Mucosa of rectum (tissue), 2 donors: ENCODE results near the gene MUC4.

Experiments used
- H3K27ac ChIP-seq, 2 donors: one replicate each; pipeline ENCODE4 v1.7.0; 2013; ENCODE audit warnings: inconsistent platforms in 2 of 2, low read depth in 2 of 2, low read length in 2 of 2
- H3K27me3 ChIP-seq, 2 donors: one replicate each; pipeline ENCODE4 v1.7.0; 2013; ENCODE audit warnings: low read length in 2 of 2; ENCODE audit not compliant: control insufficient read depth in 2 of 2, insufficient read depth in 2 of 2
- H3K36me3 ChIP-seq, 2 donors: one replicate each; pipeline ENCODE4 v1.7.0; 2013; ENCODE audit warnings: low read length in 2 of 2; ENCODE audit not compliant: control insufficient read depth in 2 of 2, insufficient read depth in 2 of 2
- H3K4me1 ChIP-seq, 2 donors: one replicate each; pipeline ENCODE4 v1.7.0; 2013; ENCODE audit warnings: low read length in 2 of 2, mild to moderate bottlenecking in 1 of 2; ENCODE audit not compliant: control insufficient read depth in 2 of 2, insufficient read depth in 2 of 2
- H3K4me3 ChIP-seq, 2 donors: one replicate each; pipeline ENCODE4 v1.7.0; 2013; ENCODE audit warnings: low read length in 2 of 2
- H3K9ac ChIP-seq, 2 donors: one replicate each; pipeline ENCODE4 v1.7.0; 2013; ENCODE audit warnings: low read length in 2 of 2, low read depth in 1 of 2, mild to moderate bottlenecking in 1 of 2
- H3K9me3 ChIP-seq, 2 donors: one replicate each; pipeline ENCODE4 v1.7.0; 2013; ENCODE audit warnings: low read length in 2 of 2; ENCODE audit not compliant: control insufficient read depth in 2 of 2
- donor health status: healthy.
- donor health status: Normal muscosa, but diverticular disease.

The MUC4 gene

DNA sequence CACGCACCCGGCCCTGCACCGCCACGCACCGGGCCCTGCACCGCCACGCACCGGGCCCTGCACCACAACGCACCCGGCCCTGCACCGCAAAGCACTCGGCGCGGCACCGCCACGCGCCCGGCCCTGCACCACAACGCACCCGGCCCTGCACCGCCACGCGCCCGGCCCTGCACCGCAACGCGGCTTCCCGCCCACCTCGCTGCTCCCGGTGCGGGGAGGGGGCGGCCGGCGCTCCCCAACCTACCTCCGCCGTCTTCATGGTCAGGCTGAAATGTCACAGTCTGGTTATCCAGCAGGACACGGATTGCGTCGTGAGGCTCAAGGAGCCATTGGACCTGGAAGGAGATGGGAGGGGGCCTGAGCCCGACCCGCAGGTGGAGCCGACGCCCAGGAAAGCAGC, 49.1 kb downstream of the MUC4 start:
- no peaks in the 10 kb centered on the region for H3K9me3 ChIP-seq
- H3K27ac ChIP-seq, result no peak overlapping the region
- no peak overlapping the region for H3K9ac ChIP-seq
- H3K36me3 ChIP-seq, result peaks cover 21 to 57% of the 10 kb centered on the region in 2 donors
- peaks cover 0 to 3% of the 10 kb centered on the region in 2 donors for H3K27me3 ChIP-seq
- H3K4me3 ChIP-seq, result no peak overlapping the region
- no peaks in the 10 kb centered on the region for H3K4me1 ChIP-seq

DNA sequence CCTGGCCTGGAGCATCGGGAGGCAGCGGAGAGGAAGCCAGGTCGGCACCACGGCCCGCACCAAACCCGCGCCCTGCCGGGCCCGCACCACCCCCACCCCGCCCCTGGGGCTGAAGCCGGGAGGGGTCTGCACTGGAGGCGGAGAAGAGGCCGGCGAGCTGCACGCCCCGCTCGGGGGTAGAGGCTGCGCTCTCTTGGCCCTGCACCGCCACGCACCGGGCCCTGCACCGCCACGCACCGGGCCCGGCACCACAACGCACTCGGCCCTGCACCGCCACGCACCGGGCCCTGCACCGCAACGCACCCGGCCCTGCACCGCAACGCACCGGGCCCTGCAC, 49.5 kb downstream of the MUC4 start:
- no peak overlapping the region for H3K4me3 ChIP-seq
- H3K9ac ChIP-seq, result no peak overlapping the region
- no peaks in the 10 kb centered on the region for H3K4me1 ChIP-seq
- no peaks in the 10 kb centered on the region for H3K9me3 ChIP-seq
- peaks cover 21 to 59% of the 10 kb centered on the region in 2 donors for H3K36me3 ChIP-seq
- peaks cover 0 to 3% of the 10 kb centered on the region in 2 donors for H3K27me3 ChIP-seq
- H3K27ac ChIP-seq, result no peak overlapping the region

DNA sequence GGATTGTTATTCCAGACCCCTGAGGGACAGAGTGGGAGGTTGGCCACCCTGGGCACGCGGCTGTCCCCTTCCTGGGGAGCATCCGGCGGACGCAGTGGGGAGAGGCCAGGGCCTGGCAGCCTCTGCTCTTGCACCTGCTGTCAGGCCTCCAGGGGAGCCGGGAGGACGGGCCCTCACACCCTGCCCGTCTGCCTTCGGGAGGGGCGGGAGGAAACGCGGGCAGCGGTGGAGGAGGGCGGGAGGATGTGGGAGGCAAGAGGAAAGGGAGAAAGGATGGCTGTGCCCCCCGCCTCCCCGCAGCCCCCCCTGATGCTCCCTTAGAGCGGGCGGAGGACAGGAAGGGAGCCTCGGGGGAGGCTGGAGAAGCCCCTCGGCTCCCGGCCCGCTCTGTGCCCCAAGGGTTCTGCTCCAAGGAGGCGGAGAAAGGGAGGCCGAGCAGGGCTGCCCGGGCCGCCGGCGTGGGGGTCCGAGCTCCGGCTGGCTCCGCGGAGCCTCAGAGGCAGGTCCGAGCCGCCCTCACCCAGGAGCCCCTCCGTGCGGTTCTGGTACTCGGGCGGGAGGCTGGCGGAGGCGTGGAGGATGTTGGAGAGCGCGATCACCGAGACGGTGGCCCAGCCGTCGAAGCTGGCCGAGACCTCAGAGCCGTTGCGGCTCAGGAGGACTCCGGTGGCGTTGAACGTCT, 50.0 kb downstream of the MUC4 start:
- Histone ChIP-seq H3K9ac (no peak overlapping the region), H3K27me3 (peaks cover 0 to 3% of the 10 kb centered on the region in 2 donors), H3K36me3 (peaks cover 17 to 57% of the 10 kb centered on the region in 2 donors), H3K27ac (no peak overlapping the region), H3K4me1 (no peaks in the 10 kb centered on the region), H3K9me3 (no peaks in the 10 kb centered on the region), H3K4me3 (no peak overlapping the region)

DNA sequence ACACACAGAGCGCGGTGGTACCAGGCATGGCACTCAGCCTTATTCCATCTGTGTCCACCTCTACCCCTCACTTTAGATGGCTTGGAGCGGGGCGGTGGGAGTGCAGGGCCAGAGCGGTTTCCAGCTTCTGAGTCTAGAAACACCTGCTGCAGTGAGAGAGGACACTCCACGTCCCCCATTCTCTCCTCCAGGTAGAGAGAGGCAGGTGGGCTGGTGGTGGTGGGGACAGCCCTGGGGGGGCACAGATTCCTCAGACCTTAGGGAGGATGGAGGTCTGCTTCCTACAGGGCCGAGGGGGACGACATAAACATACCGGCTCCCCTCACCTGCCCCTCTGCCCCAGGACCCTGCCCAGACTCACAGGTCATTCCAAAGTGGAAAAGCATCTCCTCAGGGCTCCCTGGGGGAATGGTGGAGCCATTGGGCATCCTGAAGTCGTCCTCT, 50.6 kb downstream of the MUC4 start:
- H3K36me3 ChIP-seq, result peaks cover 16 to 53% of the 10 kb centered on the region in 2 donors
- H3K4me3 ChIP-seq, result no peak overlapping the region
- H3K9me3 ChIP-seq, result no peaks in the 10 kb centered on the region
- H3K4me1 ChIP-seq, result no peaks in the 10 kb centered on the region
- H3K27me3 ChIP-seq, result peaks cover 0 to 3% of the 10 kb centered on the region in 2 donors
- no peak overlapping the region for H3K9ac ChIP-seq
- no peak overlapping the region for H3K27ac ChIP-seq

DNA sequence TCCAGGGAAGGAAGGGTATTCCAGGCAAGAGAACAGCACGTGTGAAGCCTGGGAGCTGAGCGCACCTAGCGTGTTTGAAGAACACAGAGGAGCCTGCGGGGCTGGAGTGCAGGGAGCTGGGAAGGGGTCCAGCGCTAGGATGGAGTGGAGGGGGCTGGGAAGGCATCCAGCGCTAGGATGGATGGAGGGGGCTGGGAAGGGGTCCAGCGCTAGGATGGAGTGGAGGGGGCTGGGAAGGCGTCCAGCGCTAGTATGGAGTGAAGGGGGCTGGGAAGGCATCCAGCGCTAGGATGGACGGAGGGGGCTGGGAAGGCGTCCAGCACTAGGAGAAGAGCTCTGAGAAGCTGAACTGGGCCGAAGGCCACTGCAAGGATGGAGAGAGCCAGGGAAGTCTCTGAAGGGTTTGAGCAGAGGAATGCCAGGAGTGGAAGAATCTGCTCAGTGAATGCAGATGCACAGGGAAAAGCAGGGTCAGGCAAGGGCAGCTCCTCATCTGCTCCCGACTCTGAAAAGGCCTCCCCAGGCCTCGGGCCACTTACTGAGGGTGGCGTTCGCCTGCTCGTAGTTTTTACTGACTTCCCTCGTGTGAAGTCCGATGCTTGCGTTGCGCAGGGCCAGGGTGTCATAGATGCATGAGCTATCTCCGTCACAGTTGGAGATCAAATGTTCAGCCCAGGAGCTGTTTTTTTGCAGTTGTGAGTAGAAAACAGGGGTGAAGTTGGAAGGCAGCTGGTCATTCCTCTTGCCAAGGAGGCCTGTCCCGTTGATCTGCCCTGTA, 51.2 kb downstream of the MUC4 start:
- H3K4me3 ChIP-seq, result no peak overlapping the region
- H3K36me3 ChIP-seq, result peaks cover 16 to 54% of the 10 kb centered on the region in 2 donors
- no peaks in the 10 kb centered on the region for H3K9me3 ChIP-seq
- H3K27me3 ChIP-seq, result peaks cover 0 to 3% of the 10 kb centered on the region in 2 donors
- no peak overlapping the region for H3K9ac ChIP-seq
- no peaks in the 10 kb centered on the region for H3K4me1 ChIP-seq
- H3K27ac ChIP-seq, result no peak overlapping the region

GRCh38 chr3:195758721-195759353, 52.9 kb downstream of the MUC4 start:
- H3K4me3 ChIP-seq, result no peak overlapping the region
- H3K27me3 ChIP-seq, result peaks cover 0 to 7% of the 10 kb centered on the region in 2 donors
- no peak overlapping the region for H3K27ac ChIP-seq

GRCh38 chr3:195757827-195758226, 53.9 kb downstream of the MUC4 start:
- Histone ChIP-seq H3K9ac (no peak overlapping the region), H3K27me3 (peaks cover 0 to 7% of the 10 kb centered on the region in 2 donors)

More at GRCh38 chr3:195758721-195759353, 52.9 kb downstream of the MUC4 start:
- Histone ChIP-seq H3K4me1 (no peaks in the 10 kb centered on the region), H3K36me3 (peaks cover 27 to 49% of the 10 kb centered on the region in 2 donors), H3K9ac (no peak overlapping the region), H3K9me3 (no peaks in the 10 kb centered on the region)

GRCh38 chr3:195757438-195757770, 54.3 kb downstream of the MUC4 start:
- no peak overlapping the region for H3K4me3 ChIP-seq
- no peak overlapping the region for H3K9ac ChIP-seq
- H3K27ac ChIP-seq, result no peak overlapping the region
- H3K36me3 ChIP-seq, result peaks cover 33 to 52% of the 10 kb centered on the region in 2 donors
- no peaks in the 10 kb centered on the region for H3K4me1 ChIP-seq
- no peaks in the 10 kb centered on the region for H3K9me3 ChIP-seq
- peaks cover 0 to 7% of the 10 kb centered on the region in 2 donors for H3K27me3 ChIP-seq

More at GRCh38 chr3:195757827-195758226, 53.9 kb downstream of the MUC4 start:
- Histone ChIP-seq H3K4me1 (no peaks in the 10 kb centered on the region), H3K4me3 (no peak overlapping the region), H3K9me3 (no peaks in the 10 kb centered on the region), H3K27ac (no peak overlapping the region), H3K36me3 (peaks cover 33 to 49% of the 10 kb centered on the region in 2 donors)

DNA sequence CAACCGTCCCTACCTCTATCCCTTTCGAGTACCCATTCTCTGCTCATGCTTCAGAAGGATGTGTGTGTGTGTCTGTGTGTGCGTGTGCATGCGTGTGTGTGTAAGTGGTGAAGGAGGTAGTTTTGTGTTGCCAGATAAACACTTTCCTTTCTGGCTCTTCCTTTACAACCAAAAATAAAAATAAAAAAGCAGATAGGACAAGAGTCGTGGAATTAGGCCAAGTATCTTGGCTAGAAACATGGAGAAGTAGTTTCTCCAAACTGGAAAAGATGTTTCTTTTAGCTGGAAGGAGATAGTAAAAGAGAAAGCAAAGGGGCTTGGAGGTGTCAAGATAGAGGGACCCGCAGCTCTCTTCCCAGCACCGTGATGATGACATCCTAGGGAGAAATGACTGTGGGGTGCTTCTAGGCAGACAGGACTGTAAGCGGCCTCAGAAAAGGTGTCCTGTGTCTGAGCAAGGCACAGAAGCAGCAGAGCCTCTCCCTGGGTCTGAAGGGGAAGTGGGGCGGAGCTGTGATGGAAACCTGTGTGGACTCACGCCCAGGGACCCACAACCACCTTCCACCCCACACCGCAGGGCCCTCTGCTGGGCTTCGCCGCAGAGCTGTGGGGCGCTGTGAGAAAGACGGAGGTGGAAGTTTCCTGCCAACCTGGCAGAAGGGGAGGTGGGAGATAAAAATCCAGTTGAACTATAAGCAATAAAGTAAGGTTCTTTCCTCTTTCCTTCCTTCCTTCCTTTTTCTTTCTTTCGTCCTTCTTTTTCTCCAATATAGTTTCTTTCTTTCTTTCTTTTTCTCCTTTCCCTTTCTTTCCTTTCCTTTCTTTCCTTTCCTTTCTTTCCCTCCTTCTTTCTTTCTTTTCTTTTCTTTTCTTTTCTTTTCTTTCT, 55.7 kb downstream of the MUC4 start:
- Histone ChIP-seq H3K4me3 (no peak overlapping the region), H3K9me3 (no peaks in the 10 kb centered on the region), H3K9ac (no peak overlapping the region), H3K27me3 (peaks cover 0 to 7% of the 10 kb centered on the region in 2 donors), H3K4me1 (no peaks in the 10 kb centered on the region), H3K36me3 (peaks cover 31 to 58% of the 10 kb centered on the region in 2 donors), H3K27ac (no peak overlapping the region)
